Psoas muscle (tissue), 8 donors: ENCODE data around the gene SAA2. TPM values are rescaled to one million over a fixed set of nuclear protein-coding genes. Genes with fewer than 3 reads are reported as not detected.
"Not testable (repeated sequence)": the region's sequence is repeated elsewhere in the genome, so short reads cannot be mapped to it uniquely, and the experiment has no call there.

Source experiments
- ATAC-seq, 4 donors: fragments of 200-7000 bp; cut with Tn5 transposase; one replicate each; pipeline ENCODE4 v1.9.1; 2020; ENCODE audit warnings: moderate library complexity in 3 of 4, mild to moderate bottlenecking in 2 of 4
- DNase-seq, 2 donors: peaks; one replicate each; pipeline ENCODE4 v3.0.0-alpha.2; 2020
- H3K27ac ChIP-seq: fragments of 200-600 bp; one replicate; pipeline ENCODE4 v1.8.0; 2022
- H3K27me3 ChIP-seq, 3 donors: fragments of 200-600 bp in 1 of 3; one replicate each; pipeline versions ENCODE4 v1.6.1 to v1.8.0; 2013 to 2022; ENCODE audit warnings: low read length in 2 of 3, mild to moderate bottlenecking in 2 of 3, moderate library complexity in 1 of 3; ENCODE audit not compliant: insufficient read depth in 3 of 3
- H3K36me3 ChIP-seq, 2 donors: fragments of 200-600 bp in 1 of 2; one replicate each; pipeline versions ENCODE4 v1.6.1 to v1.8.0; 2013 to 2022; ENCODE audit warnings: low read depth in 1 of 2, mild to moderate bottlenecking in 1 of 2, moderate library complexity in 1 of 2; ENCODE audit not compliant: insufficient read depth in 1 of 2
- H3K4me1 ChIP-seq: fragments of 200-600 bp; one replicate; pipeline ENCODE4 v1.8.0; 2022
- H3K4me3 ChIP-seq: fragments of 200-600 bp; one replicate; pipeline ENCODE4 v1.8.0; 2022; ENCODE audit warnings: mild to moderate bottlenecking
- H3K9me3 ChIP-seq: fragments of 200-600 bp; one replicate; pipeline ENCODE4 v1.8.0; 2022
- CTCF ChIP-seq: fragments of 200-600 bp; IDR thresholded peaks from one replicate; pipeline ENCODE4 v1.8.0; 2022; ENCODE audit warnings: antibody characterized with exemption
- WGBS, 3 donors: extraction: QIAGEN DNeasy Blood & Tissue Kit; methylation state at CpG; one replicate each; pipeline versions ENCODE4 v1.1.6 to v1.1.7; 2013; 5-methylcytosine and 5-hydroxymethylcytosine counted together
- intact Hi-C, 2 donors: fragments of 100-400 bp; cut with DNase I; formaldehyde crosslinking; loops; one replicate each; pipeline versions ENCODE4 v1.11.0 to v1.14.2; 2022
- polyA plus RNA-seq, 3 donors: library from polyadenylated mRNA; stranded (reverse); fragments of 200-250 nt; gene quantifications; one replicate each; pipeline ENCODE4 v1.2.3, GENCODE V29; 2013
- total RNA-seq, 4 donors: library from RNA; stranded (reverse); fragmentation: NEBNext Ultra II Directional in 2 of 4; extraction: Animal tissue kit (Norgen Biotek cat#: 25700) in 2 of 4; gene quantifications; one replicate each; pipeline versions ENCODE4 v1.2.1 to v1.2.4, GENCODE V29; 2021 to 2023
- donor health status: healthy with polysubstance abuse.
- donor health status: DM: no; HTN: no; CAD: no; lungs with moderate emphysema.
- donor health status: Bipolar disorder and iron deficiency.
- donor health status: healthy.
- donor health status: DM: yes; HTN: yes; CAD: no.
- donor health status: DM: no; HTN: no; CAD: no.
- donor health status: DM: no; HTN: no; CAD: no.
- donor health status: DM: yes; HTN: yes; CAD: no.

Gene SAA2
- total and polyA plus RNA-seq, 7 donors, result 2.6 to 35.5 (median 11.3) TPM

GRCh38 chr11:18209058-18209457 is 39.4 kb downstream of the SAA2 start:
- Histone ChIP-seq H3K36me3 (no peaks in the 10 kb centered on the region), H3K4me1 (no peaks in the 10 kb centered on the region), H3K27me3 (peaks cover 0 to 17% (median 0%) of the 10 kb centered on the region in 3 donors), H3K27ac (no peak overlapping the region), H3K4me3 (no peak overlapping the region), H3K9me3 (no peaks in the 10 kb centered on the region)
- peak in 1 of 2 donors; percentile 38 for DNase-seq
- no peak for TF ChIP-seq CTCF
- WGBS, 3 donors, result 14 to 29% (median 20%) methylated on average over 33 of the region's 33 CpGs
- intact Hi-C loops, result no loop called here
- no peak for ATAC-seq

DNA sequence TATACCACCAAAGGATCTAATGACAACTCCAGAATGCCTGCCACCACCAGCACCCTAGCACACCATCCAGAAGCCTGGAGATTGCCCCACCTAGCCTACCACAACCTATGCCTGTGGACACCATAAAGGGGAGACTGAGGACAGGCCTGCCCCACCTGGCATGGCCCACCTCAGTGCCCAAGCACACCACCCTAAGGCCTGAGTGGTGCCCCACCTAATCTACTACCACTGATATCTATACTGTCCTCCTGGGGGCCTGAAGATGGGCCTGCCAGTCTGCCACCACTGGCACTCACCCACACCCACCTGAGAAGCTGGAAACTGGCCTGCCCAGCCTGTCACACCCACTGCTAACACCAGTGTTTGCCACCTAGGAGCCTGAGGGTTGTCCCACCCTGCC is 43.7 kb downstream of the SAA2 start:
- intact Hi-C loops, result no loop called here
- DNase-seq, result no peak
- TF ChIP-seq CTCF, result no peak
- Histone ChIP-seq H3K27me3 (peaks cover 0 to 19% (median 0%) of the 10 kb centered on the region in 3 donors), H3K36me3 (no peaks in the 10 kb centered on the region), H3K4me1 (no peaks in the 10 kb centered on the region), H3K27ac (no peak overlapping the region), H3K9me3 (no peaks in the 10 kb centered on the region), H3K4me3 (no peak overlapping the region)
- ATAC-seq, result no peak

DNA sequence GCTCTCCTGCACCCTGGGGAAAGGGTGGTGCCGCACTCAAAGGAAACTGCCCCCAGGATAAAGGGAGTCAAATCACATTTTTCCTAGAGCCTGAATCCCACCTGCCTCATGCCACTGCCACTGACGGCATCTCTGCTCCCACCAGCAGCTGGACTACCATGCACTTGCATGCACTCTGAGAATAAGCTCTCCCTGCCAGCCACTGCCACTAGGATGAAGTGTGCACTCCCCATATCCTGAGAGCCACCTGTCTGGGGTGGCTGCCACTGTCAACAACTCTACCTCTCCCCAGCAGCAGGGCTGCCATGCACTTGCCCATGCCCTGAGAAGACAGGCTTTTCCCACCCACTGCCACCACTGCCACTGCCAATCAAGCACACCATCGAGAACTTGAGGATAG is 44.2 kb downstream of the SAA2 start:
- TF ChIP-seq CTCF, result no peak
- DNase-seq (no peak), ATAC-seq (no peak)
- Histone ChIP-seq H3K4me3 (no peak overlapping the region), H3K27me3 (peaks cover 0 to 19% (median 0%) of the 10 kb centered on the region in 3 donors), H3K9me3 (no peaks in the 10 kb centered on the region), H3K27ac (no peak overlapping the region), H3K36me3 (no peaks in the 10 kb centered on the region), H3K4me1 (no peaks in the 10 kb centered on the region)
- WGBS, 3 donors, result 77 to 83% (median 82%) methylated on average over 3 of the region's 3 CpGs
- intact Hi-C loops, result no loop called here

DNA sequence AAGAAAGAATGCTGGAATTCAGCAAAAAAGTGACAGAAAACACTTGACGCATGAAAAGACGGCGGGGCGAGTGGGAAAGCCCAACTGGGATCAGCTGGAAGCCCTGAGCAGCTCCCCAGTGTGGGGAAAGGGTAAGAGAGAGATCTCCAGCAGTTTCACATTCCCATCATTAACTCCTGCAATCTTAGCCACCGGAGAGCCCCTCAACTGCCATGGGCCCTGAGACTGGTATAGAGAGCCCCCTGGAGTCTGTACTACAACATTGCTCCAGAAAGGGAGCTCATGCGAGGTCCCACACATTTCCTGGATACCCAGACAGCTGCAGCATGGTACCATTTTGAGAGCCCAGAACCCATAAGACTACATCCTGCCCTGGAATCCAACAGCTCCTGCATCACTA is 44.7 kb downstream of the SAA2 start:
- TF ChIP-seq CTCF, result no peak
- WGBS, 3 donors, result 4 to 6% (median 5%) methylated on average over 6 of the region's 6 CpGs
- no peak overlapping the region for H3K27ac ChIP-seq
- peaks cover 0 to 19% (median 0%) of the 10 kb centered on the region in 3 donors for H3K27me3 ChIP-seq
- H3K9me3 ChIP-seq, result no peaks in the 10 kb centered on the region
- no peaks in the 10 kb centered on the region for H3K4me1 ChIP-seq
- no peaks in the 10 kb centered on the region for H3K36me3 ChIP-seq
- ATAC-seq, result no peak
- DNase-seq, result no peak
- no peak overlapping the region for H3K4me3 ChIP-seq
- intact Hi-C loops, result no loop called here

DNA sequence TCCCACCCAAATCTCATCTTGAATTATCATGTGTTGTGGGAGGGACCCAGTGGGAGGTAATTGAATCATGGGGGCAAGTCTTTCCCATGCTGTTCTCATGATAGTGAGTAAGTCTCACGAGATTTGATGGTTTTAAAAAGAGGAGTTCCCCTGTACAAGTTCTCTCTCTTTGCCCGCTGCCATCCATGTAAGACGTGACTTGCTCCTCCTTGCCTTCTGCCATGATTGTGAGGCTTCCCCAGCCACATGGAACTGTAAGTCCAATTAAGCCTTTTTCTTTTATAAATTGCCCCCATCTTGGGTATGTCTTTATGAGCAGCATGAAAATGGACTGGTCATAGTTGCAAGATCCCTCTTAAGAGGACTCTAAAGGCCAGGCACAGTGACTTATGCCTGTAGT is 50.7 kb downstream of the SAA2 start:
- H3K9me3 ChIP-seq, H3K4me1 ChIP-seq, H3K4me3 ChIP-seq, intact Hi-C loops, ATAC-seq, H3K27ac ChIP-seq, H3K27me3 ChIP-seq, H3K36me3 ChIP-seq, DNase-seq: not testable (repeated sequence)
- WGBS, 3 donors, result 61 to 70% (median 67%) methylated on average over 3 of the region's 3 CpGs
